OCI-LY7 (cell line): ENCODE results near the gene ZYX. TPM values are rescaled to one million over a fixed set of nuclear protein-coding genes. Genes with fewer than 3 reads are reported as not detected.

ENCODE experiments used
- BruUV-seq: library from RNA; stranded (reverse); fragments of 400-500 nt; replicated peaks from 2 replicates; lab custom pipeline; 2021; lab: Mats Ljungman, UMichigan
- CTCF ChIA-PET: fragments of 300-600 bp; sonication (Branson Sonifier 250); formaldehyde crosslinking; loops from one replicate; lab custom pipeline; 2022; ENCODE audit warnings: antibody characterized with exemption; ENCODE audit not compliant: unreplicated experiment; lab: Charles Lee
- POLR2A ChIA-PET: fragments of 300-600 bp; sonication (Branson Sonifier 250); formaldehyde crosslinking; loops from one replicate; lab custom pipeline; 2022; ENCODE audit warnings: antibody characterized with exemption; lab: Charles Lee
- DNase-seq: peaks from one replicate; pipeline ENCODE4 v3.0.0-alpha.2; 2015; ENCODE audit warnings: low spot score
- H2AFZ ChIP-seq: fragments of 200-600 bp; sonication (generic), shearing (Covaris generic); 2 replicates; pipeline ENCODE4 v1.6.1; 2014; ENCODE audit warnings: mild to moderate bottlenecking, antibody characterized with exemption, low read length, moderate library complexity
- H3K27ac ChIP-seq: fragments of 200-600 bp; sonication (generic); 2 replicates; pipeline ENCODE4 v1.5.1; 2014; ENCODE audit warnings: mixed run types, low read depth, mild to moderate bottlenecking, moderate library complexity, low read length, inconsistent platforms; ENCODE audit not compliant: poor library complexity, severe bottlenecking
- H3K36me3 ChIP-seq: fragments of 200-600 bp; sonication (generic); 2 replicates; pipeline ENCODE4 v1.6.1; 2014; ENCODE audit warnings: mild to moderate bottlenecking, antibody characterized with exemption, low read length, moderate library complexity, mixed read lengths; ENCODE audit not compliant: insufficient read depth
- H3K4me1 ChIP-seq: fragments of 200-600 bp; sonication (generic); 2 replicates; pipeline ENCODE4 v1.5.1; 2014; ENCODE audit warnings: mild to moderate bottlenecking, low read length; ENCODE audit not compliant: insufficient read depth, poor library complexity, severe bottlenecking
- H3K4me2 ChIP-seq: fragments of 200-600 bp; sonication (generic); 2 replicates; pipeline ENCODE4 v1.6.1; 2014; ENCODE audit warnings: mild to moderate bottlenecking, low read length
- H3K4me3 ChIP-seq: fragments of 200-600 bp; sonication (generic); 2 replicates; pipeline ENCODE4 v1.5.1; 2014; ENCODE audit warnings: mild to moderate bottlenecking, low read depth, low read length; ENCODE audit not compliant: poor library complexity, severe bottlenecking
- H3K79me2 ChIP-seq: fragments of 200-600 bp; sonication (generic); 2 replicates; pipeline ENCODE4 v1.6.1; 2016; ENCODE audit warnings: low read depth, mild to moderate bottlenecking, low read length, moderate library complexity, mixed read lengths; ENCODE audit not compliant: insufficient read depth
- H3K9me2 ChIP-seq: fragments of 200-600 bp; sonication (generic); 2 replicates; pipeline ENCODE4 v1.6.1; 2016; ENCODE audit warnings: mild to moderate bottlenecking, low read length, mixed read lengths; ENCODE audit not compliant: insufficient read depth
- H3K9me3 ChIP-seq: fragments of 200-600 bp; sonication (generic); 2 replicates; pipeline ENCODE4 v1.6.1; 2014; ENCODE audit warnings: mild to moderate bottlenecking, mixed run types, low read length, mixed read lengths
- H4K20me1 ChIP-seq: fragments of 200-600 bp; sonication (generic); 2 replicates; pipeline ENCODE4 v1.6.1; 2014; ENCODE audit warnings: mild to moderate bottlenecking, antibody characterized with exemption, low read length, moderate library complexity, mixed read lengths; ENCODE audit not compliant: insufficient read depth
- CTCF ChIP-seq: fragments of 200-600 bp; sonication (generic); conservative IDR thresholded peaks from 2 replicates; pipeline ENCODE4 v1.5.1; 2014; ENCODE audit warnings: mild to moderate bottlenecking, antibody characterized with exemption, low read length, moderate library complexity, mixed read lengths
- EZH2phosphoT487 ChIP-seq: fragments of 200-600 bp; sonication (generic); IDR thresholded peaks from 2 replicates; pipeline ENCODE4 v1.6.1; 2018; ENCODE audit warnings: low read depth, borderline replicate concordance, mild to moderate bottlenecking, mixed run types, antibody characterized with exemption, low read length, moderate library complexity, mixed read lengths
- intact Hi-C: fragments of 100-400 bp; cut with micrococcal nuclease; formaldehyde crosslinking; loops from one replicate; pipeline ENCODE4 v1.10.0; 2022; ENCODE audit not compliant: unreplicated experiment
- total RNA-seq, 2 experiments: library from RNA; depleted of rRNA in 1 of 2; stranded (reverse); fragments of >200 nt in 1 of 2; shearing (Covaris generic) in 1 of 2; gene quantifications; 2 replicates each; pipeline ENCODE4 v1.2.3, GENCODE V29; 2014 to 2022

Gene ZYX
- total RNA-seq, 2 experiments from 2014 or later, result 0.44 to 4.2 TPM

- BruUV-seq, result no TSS peak
- DNase-seq, result no peak
- TF ChIP-seq CTCF, result no peak
- TF ChIP-seq EZH2phosphoT487, result no peak
- Histone ChIP-seq H4K20me1 (no peaks in the 10 kb centered on the region), H3K36me3 (no peaks in the 10 kb centered on the region), H3K27ac (no peak overlapping the region), H3K9me3 (no peaks in the 10 kb centered on the region), H3K79me2 (no peaks in the 10 kb centered on the region), H2AFZ (no peak overlapping the region), H3K4me1 (no peaks in the 10 kb centered on the region), H3K4me2 (no peak overlapping the region), H3K4me3 (no peak overlapping the region), H3K9me2 (no peaks in the 10 kb centered on the region)
- ChIA-PET POLR2A (interaction anchor here (0.6 kb wide), 1 partner anchor 95 kb away, joined by 7 read pairs; no protein-coding TSS in a partner anchor), CTCF (no interaction called here)
- intact Hi-C loops, result no loop called here
These were observed 3.8 kb downstream of the ZYX start for GRCh38 chr7:143384661-143385631.

DNA sequence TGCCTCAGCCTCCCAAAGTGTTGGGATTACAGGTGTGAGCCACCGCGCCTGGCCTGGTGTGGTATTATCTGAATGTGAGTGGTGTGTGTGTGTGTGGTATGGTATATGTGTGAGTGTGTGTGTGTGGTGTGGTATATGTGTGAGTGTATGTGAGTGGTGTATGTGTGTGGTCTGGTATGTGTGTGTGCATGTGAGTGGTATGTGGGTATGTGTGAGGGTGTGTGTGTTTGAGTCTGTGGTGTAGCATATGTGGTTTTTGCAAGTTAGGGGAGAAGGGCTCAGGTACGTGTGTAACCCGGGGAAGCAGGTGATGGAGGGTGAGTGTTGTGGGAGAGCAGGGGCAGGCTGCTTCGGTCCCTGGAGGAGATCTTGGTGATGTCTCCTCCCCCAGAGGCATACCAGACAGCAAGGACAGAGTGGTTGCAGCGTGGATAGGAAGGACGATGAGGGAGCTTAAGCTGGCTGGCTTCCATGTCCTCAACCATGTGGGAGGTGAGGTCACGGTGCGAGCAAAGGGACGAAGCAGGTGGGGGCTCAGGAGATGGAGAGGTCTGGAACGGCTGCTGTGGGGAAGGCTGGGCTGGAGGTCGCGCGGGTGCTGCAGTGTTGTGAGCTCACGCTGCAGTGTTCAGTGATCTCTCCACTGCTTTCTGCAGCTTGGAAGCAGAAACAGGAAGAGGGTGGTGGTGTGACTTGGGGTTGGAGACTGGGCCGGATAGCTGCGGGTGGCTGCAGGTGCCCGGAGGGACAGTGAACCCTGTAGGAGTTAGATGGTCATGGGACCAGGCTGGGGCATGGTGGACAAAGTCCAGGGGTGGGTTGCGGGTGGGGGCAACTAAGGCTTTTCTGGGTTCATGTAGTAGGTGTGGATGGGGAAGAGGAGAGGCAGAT lies 5.0 kb downstream of the ZYX start:
- TF ChIP-seq CTCF (no peak), EZH2phosphoT487 (no peak)
- Histone ChIP-seq H3K9me2 (no peaks in the 10 kb centered on the region), H2AFZ (no peak overlapping the region), H3K27ac (no peak overlapping the region), H3K9me3 (no peaks in the 10 kb centered on the region), H3K4me2 (no peak overlapping the region), H3K4me3 (no peak overlapping the region), H3K79me2 (no peaks in the 10 kb centered on the region), H3K36me3 (no peaks in the 10 kb centered on the region), H4K20me1 (no peaks in the 10 kb centered on the region), H3K4me1 (no peaks in the 10 kb centered on the region)
- intact Hi-C loops, result no loop called here
- no TSS peak for BruUV-seq
- ChIA-PET POLR2A (no interaction called here), CTCF (interaction anchor here (1.1 kb wide), 1 partner anchor 10 kb away, joined by 3 read pairs; no protein-coding TSS in a partner anchor)
- no peak for DNase-seq
